GM23338 (cell line): ENCODE results near the gene GALNT14. TPM values are rescaled to one million over a fixed set of nuclear protein-coding genes. Genes with fewer than 3 reads are reported as not detected.

ENCODE experiments used
- ATAC-seq: fragments of 200-7000 bp; cut with Tn5 transposase; 3 replicates; pipeline ENCODE4 v1.9.1; 2020
- DNase-seq: peaks from one replicate; pipeline ENCODE4 v3.0.0-alpha.2; 2015; ENCODE audit warnings: low spot score
- H2AFZ ChIP-seq: fragments of 200-600 bp; sonication (generic); 2 replicates; pipeline ENCODE4 v1.8.0; 2016; ENCODE audit warnings: antibody characterized with exemption, mild to moderate bottlenecking, moderate library complexity
- H3F3A ChIP-seq: fragments of 200-600 bp; sonication (generic); replicated peaks from 2 replicates; pipeline ENCODE4 v1.8.0; 2017; ENCODE audit warnings: antibody characterized with exemption, mixed run types, low read depth
- H3K27ac ChIP-seq: fragments of 200-600 bp; sonication (generic); 2 replicates; pipeline ENCODE4 v1.6.1; 2016; ENCODE audit warnings: low read depth
- H3K27me3 ChIP-seq: fragments of 200-600 bp; sonication (generic); 2 replicates; pipeline ENCODE4 v1.8.0; 2016; ENCODE audit warnings: mild to moderate bottlenecking, mixed run types, moderate library complexity; ENCODE audit not compliant: insufficient read depth
- H3K36me3 ChIP-seq: fragments of 200-600 bp; sonication (generic); 2 replicates; pipeline ENCODE4 v1.8.0; 2016; ENCODE audit warnings: mild to moderate bottlenecking; ENCODE audit not compliant: insufficient read depth
- H3K4me1 ChIP-seq: fragments of 200-600 bp; sonication (generic); 2 replicates; pipeline ENCODE4 v1.8.0; 2016; ENCODE audit warnings: mild to moderate bottlenecking, moderate library complexity; ENCODE audit not compliant: insufficient read depth
- H3K4me2 ChIP-seq: fragments of 200-600 bp; sonication (generic); 2 replicates; pipeline ENCODE4 v1.7.1; 2017; ENCODE audit warnings: mixed run types
- H3K4me3 ChIP-seq: fragments of 200-600 bp; sonication (generic); 2 replicates; pipeline ENCODE4 v1.6.1; 2016; ENCODE audit warnings: mixed run types
- H3K79me2 ChIP-seq: fragments of 200-600 bp; sonication (generic); replicated peaks from 2 replicates; pipeline ENCODE4 v1.8.0; 2017; ENCODE audit warnings: mild to moderate bottlenecking; ENCODE audit not compliant: insufficient read depth
- H3K9me2 ChIP-seq: fragments of 200-600 bp; sonication (generic); 2 replicates; pipeline ENCODE4 v1.8.0; 2017; ENCODE audit not compliant: insufficient read depth
- H4K20me1 ChIP-seq: fragments of 200-600 bp; sonication (generic); replicated peaks from 2 replicates; pipeline ENCODE4 v1.8.0; 2017; ENCODE audit warnings: mild to moderate bottlenecking; ENCODE audit not compliant: insufficient read depth
- H3K27ac Mint-ChIP-seq: 2 replicates; pipeline ENCODE4 v1.8.0; 2020; ENCODE audit warnings: inconsistent platforms, mild to moderate bottlenecking, moderate library complexity, mixed read lengths
- H3K27me3 Mint-ChIP-seq: 3 replicates; pipeline ENCODE4 v1.8.0; 2022; ENCODE audit warnings: low read depth, mild to moderate bottlenecking, moderate library complexity, mixed read lengths, inconsistent platforms; ENCODE audit not compliant: insufficient read depth, poor library complexity
- H3K36me3 Mint-ChIP-seq: 3 replicates; pipeline ENCODE4 v1.8.0; 2021; ENCODE audit warnings: low read depth, mild to moderate bottlenecking, inconsistent platforms, moderate library complexity, mixed read lengths
- H3K4me1 Mint-ChIP-seq: 3 replicates; pipeline ENCODE4 v1.8.0; 2020; ENCODE audit warnings: mild to moderate bottlenecking, inconsistent platforms, mixed read lengths
- H3K4me3 Mint-ChIP-seq: 3 replicates; pipeline ENCODE4 v1.8.0; 2021; ENCODE audit warnings: moderate library complexity, mild to moderate bottlenecking, inconsistent platforms, mixed read lengths
- H3K9me3 Mint-ChIP-seq: 3 replicates; pipeline ENCODE4 v1.8.0; 2020; ENCODE audit warnings: moderate library complexity, mild to moderate bottlenecking, inconsistent platforms, mixed read lengths
- EZH2phosphoT487 ChIP-seq: fragments of 200-600 bp; sonication (generic); IDR thresholded peaks from one replicate; pipeline ENCODE4 v1.8.1; 2018; ENCODE audit warnings: antibody characterized with exemption; ENCODE audit not compliant: unreplicated experiment
- NANOG ChIP-seq: IDR thresholded peaks from 2 replicates; pipeline ENCODE4 v1.6.1; 2016; ENCODE audit warnings: antibody characterized with exemption, borderline replicate concordance
- ZNF114 ChIP-seq: fragments of 250-450 bp; sonication (Bioruptor Pico); IDR thresholded peaks from 2 replicates; pipeline ENCODE4 v1.5.0; 2020; ENCODE audit warnings: mild to moderate bottlenecking, moderate library complexity
- polyA plus RNA-seq: library from polyadenylated mRNA; unstranded; fragments of >200 nt; fragmentation: Nextera tagmentation; extraction: Ambion mirVana; gene quantifications from 2 replicates; pipeline ENCODE4 v1.2.1, GENCODE V29; 2016
- total RNA-seq: library from RNA; depleted of rRNA; stranded (reverse); fragments of >200 nt; shearing (Covaris generic); gene quantifications from 2 replicates; pipeline ENCODE4 v1.2.3, GENCODE V29; 2014
- TF ChIP-seq, protein P1 (sequence below): fragments of 250-450 bp; sonication (Bioruptor Pico); IDR thresholded peaks from 2 replicates; pipeline ENCODE4 v1.5.0; 2020; ENCODE audit warnings: mild to moderate bottlenecking, moderate library complexity
- TF ChIP-seq, protein P2 (sequence below), 2 experiments: fragments of 200-600 bp in 1 of 2; sonication (generic) in 1 of 2; conservative IDR thresholded peaks; 2 replicates each; pipeline versions ENCODE4 v1.5.1 to v1.6.1; 2016 to 2017; ENCODE audit warnings: antibody characterized with exemption in 2 of 2, low read depth in 2 of 2, mild to moderate bottlenecking in 2 of 2, moderate library complexity in 1 of 2
- TF ChIP-seq, protein P3 (sequence below): IDR thresholded peaks from 2 replicates; pipeline ENCODE4 v1.6.1; 2016; ENCODE audit warnings: antibody characterized with exemption

The GALNT14 gene
- total and polyA plus RNA-seq, 2 experiments from 2014 or later, result 5.4 to 7.7 TPM

DNA sequence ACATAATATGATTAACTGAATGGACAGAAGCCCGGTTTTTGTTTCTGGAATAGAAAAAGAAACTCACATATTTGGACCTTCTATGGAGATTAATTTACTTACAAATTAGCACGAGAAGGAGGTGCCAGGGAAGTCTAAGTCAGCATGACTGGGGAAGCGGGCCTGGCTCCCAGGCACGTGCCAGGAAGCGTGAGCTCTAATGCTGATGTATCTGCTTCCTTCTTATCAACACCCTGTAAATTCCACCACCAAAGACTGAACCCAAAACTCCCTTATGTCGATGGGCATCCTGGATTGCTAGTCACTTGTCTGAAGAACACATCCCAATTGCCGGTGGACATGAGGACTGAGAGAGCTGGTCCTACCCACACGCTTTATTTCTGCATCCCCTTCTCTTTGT is 134.5 kb downstream of the GALNT14 start (continued):
- TF ChIP-seq, protein P1, sequence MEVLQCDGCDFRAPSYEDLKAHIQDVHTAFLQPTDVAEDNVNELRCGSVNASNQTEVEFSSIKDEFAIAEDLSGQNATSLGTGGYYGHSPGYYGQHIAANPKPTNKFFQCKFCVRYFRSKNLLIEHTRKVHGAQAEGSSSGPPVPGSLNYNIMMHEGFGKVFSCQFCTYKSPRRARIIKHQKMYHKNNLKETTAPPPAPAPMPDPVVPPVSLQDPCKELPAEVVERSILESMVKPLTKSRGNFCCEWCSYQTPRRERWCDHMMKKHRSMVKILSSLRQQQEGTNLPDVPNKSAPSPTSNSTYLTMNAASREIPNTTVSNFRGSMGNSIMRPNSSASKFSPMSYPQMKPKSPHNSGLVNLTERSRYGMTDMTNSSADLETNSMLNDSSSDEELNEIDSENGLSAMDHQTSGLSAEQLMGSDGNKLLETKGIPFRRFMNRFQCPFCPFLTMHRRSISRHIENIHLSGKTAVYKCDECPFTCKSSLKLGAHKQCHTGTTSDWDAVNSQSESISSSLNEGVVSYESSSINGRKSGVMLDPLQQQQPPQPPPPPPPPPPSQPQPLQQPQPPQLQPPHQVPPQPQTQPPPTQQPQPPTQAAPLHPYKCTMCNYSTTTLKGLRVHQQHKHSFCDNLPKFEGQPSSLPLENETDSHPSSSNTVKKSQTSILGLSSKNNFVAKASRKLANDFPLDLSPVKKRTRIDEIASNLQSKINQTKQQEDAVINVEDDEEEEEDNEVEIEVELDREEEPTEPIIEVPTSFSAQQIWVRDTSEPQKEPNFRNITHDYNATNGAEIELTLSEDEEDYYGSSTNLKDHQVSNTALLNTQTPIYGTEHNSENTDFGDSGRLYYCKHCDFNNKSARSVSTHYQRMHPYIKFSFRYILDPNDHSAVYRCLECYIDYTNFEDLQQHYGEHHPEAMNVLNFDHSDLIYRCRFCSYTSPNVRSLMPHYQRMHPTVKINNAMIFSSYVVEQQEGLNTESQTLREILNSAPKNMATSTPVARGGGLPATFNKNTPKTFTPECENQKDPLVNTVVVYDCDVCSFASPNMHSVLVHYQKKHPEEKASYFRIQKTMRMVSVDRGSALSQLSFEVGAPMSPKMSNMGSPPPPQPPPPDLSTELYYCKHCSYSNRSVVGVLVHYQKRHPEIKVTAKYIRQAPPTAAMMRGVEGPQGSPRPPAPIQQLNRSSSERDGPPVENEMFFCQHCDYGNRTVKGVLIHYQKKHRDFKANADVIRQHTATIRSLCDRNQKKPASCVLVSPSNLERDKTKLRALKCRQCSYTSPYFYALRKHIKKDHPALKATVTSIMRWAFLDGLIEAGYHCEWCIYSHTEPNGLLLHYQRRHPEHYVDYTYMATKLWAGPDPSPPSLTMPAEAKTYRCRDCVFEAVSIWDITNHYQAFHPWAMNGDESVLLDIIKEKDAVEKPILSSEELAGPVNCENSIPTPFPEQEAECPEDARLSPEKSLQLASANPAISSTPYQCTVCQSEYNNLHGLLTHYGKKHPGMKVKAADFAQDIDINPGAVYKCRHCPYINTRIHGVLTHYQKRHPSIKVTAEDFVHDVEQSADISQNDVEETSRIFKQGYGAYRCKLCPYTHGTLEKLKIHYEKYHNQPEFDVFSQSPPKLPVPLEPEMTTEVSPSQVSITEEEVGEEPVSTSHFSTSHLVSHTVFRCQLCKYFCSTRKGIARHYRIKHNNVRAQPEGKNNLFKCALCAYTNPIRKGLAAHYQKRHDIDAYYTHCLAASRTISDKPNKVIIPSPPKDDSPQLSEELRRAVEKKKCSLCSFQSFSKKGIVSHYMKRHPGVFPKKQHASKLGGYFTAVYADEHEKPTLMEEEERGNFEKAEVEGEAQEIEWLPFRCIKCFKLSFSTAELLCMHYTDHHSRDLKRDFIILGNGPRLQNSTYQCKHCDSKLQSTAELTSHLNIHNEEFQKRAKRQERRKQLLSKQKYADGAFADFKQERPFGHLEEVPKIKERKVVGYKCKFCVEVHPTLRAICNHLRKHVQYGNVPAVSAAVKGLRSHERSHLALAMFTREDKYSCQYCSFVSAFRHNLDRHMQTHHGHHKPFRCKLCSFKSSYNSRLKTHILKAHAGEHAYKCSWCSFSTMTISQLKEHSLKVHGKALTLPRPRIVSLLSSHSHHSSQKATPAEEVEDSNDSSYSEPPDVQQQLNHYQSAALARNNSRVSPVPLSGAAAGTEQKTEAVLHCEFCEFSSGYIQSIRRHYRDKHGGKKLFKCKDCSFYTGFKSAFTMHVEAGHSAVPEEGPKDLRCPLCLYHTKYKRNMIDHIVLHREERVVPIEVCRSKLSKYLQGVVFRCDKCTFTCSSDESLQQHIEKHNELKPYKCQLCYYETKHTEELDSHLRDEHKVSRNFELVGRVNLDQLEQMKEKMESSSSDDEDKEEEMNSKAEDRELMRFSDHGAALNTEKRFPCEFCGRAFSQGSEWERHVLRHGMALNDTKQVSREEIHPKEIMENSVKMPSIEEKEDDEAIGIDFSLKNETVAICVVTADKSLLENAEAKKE, result no peak
- no peak for TF ChIP-seq EZH2phosphoT487

DNA sequence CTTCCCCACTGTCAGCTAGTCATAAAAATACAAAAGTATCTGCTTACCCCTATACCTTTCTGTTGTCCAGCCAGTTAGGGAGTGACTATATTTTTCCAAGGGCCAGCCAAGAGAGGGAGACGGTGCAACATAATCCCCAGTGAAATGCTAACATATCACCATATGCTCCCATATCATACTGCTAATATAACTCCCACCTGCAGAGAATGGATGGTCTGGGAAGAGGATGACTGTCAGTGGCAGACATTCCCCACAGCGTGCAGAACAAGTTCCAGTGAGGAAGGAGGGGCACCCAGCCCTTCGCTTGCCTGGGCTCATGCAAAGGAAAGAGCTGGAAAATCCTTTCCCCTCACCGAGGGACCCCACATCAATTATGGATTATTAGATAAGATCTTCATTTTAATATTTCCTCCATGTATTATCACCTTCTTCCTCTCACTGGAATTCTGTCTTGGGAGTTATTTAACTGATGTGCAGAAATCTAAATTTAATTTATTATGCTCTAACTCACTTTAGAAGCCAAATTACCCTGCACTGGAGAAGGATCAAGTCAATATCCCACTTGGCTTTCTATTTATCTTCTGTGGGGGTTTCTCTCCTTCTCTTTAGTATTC is 135.6 kb downstream of the GALNT14 start:
- no peaks in the 10 kb centered on the region; the same call in 2 of the 3 replicates for H3K4me1 Mint-ChIP-seq
- TF ChIP-seq ZNF114 (CRISPR knock-in tag) (no peak), NANOG (no peak), EZH2phosphoT487 (no peak)
- TF ChIP-seq, protein P2, sequence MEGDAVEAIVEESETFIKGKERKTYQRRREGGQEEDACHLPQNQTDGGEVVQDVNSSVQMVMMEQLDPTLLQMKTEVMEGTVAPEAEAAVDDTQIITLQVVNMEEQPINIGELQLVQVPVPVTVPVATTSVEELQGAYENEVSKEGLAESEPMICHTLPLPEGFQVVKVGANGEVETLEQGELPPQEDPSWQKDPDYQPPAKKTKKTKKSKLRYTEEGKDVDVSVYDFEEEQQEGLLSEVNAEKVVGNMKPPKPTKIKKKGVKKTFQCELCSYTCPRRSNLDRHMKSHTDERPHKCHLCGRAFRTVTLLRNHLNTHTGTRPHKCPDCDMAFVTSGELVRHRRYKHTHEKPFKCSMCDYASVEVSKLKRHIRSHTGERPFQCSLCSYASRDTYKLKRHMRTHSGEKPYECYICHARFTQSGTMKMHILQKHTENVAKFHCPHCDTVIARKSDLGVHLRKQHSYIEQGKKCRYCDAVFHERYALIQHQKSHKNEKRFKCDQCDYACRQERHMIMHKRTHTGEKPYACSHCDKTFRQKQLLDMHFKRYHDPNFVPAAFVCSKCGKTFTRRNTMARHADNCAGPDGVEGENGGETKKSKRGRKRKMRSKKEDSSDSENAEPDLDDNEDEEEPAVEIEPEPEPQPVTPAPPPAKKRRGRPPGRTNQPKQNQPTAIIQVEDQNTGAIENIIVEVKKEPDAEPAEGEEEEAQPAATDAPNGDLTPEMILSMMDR (conservative IDR thresholded peaks at IDR 0.05; ENCODE audit: low read depth in 2 of 2), result no peak
- TF ChIP-seq, protein P3, sequence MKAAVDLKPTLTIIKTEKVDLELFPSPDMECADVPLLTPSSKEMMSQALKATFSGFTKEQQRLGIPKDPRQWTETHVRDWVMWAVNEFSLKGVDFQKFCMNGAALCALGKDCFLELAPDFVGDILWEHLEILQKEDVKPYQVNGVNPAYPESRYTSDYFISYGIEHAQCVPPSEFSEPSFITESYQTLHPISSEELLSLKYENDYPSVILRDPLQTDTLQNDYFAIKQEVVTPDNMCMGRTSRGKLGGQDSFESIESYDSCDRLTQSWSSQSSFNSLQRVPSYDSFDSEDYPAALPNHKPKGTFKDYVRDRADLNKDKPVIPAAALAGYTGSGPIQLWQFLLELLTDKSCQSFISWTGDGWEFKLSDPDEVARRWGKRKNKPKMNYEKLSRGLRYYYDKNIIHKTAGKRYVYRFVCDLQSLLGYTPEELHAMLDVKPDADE, result no peak

More for the DNA sequence above, 135.6 kb downstream of the GALNT14 start:
- no peak overlapping the region for H3K27ac Mint-ChIP-seq
- peaks cover 4% of the 10 kb centered on the region for H3K27me3 Mint-ChIP-seq
- no peaks in the 10 kb centered on the region for H3K4me1 ChIP-seq
- ATAC-seq (no peak), DNase-seq (no peak)
- no peaks in the 10 kb centered on the region for H4K20me1 ChIP-seq
- H3K36me3 ChIP-seq, result no peaks in the 10 kb centered on the region
- no peak overlapping the region for H3K27ac ChIP-seq
- H3K36me3 Mint-ChIP-seq, result no peaks in the 10 kb centered on the region
- no peak overlapping the region for H3K4me3 ChIP-seq
- no peak overlapping the region for H2AFZ ChIP-seq
- H3K79me2 ChIP-seq, result no peaks in the 10 kb centered on the region
- H3K4me2 ChIP-seq, result no peak overlapping the region
- no peaks in the 10 kb centered on the region for H3F3A ChIP-seq
- H3K27me3 ChIP-seq, result no peaks in the 10 kb centered on the region
- no peak overlapping the region for H3K4me3 Mint-ChIP-seq
- no peaks in the 10 kb centered on the region for H3K9me3 Mint-ChIP-seq
- H3K9me2 ChIP-seq, result no peaks in the 10 kb centered on the region; the same call in 1 of the 2 replicates
